PC-9 (cell line): ENCODE measurements around the gene KRTAP10-3.

Experiments
- EZH2 ChIP-seq: fragments of 200-600 bp; sonication (generic); IDR thresholded peaks from 2 replicates; pipeline ENCODE4 v1.8.0; 2017; ENCODE audit warnings: antibody characterized with exemption, low read depth
- TF ChIP-seq, protein P1 (sequence below): fragments of 200-600 bp; sonication (generic); conservative IDR thresholded peaks from 2 replicates; pipeline ENCODE4 v1.6.1; 2017; ENCODE audit warnings: mixed run types, antibody characterized with exemption, mild to moderate bottlenecking, moderate library complexity

- TF ChIP-seq, protein P1, sequence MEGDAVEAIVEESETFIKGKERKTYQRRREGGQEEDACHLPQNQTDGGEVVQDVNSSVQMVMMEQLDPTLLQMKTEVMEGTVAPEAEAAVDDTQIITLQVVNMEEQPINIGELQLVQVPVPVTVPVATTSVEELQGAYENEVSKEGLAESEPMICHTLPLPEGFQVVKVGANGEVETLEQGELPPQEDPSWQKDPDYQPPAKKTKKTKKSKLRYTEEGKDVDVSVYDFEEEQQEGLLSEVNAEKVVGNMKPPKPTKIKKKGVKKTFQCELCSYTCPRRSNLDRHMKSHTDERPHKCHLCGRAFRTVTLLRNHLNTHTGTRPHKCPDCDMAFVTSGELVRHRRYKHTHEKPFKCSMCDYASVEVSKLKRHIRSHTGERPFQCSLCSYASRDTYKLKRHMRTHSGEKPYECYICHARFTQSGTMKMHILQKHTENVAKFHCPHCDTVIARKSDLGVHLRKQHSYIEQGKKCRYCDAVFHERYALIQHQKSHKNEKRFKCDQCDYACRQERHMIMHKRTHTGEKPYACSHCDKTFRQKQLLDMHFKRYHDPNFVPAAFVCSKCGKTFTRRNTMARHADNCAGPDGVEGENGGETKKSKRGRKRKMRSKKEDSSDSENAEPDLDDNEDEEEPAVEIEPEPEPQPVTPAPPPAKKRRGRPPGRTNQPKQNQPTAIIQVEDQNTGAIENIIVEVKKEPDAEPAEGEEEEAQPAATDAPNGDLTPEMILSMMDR, result no peak
- no peak for TF ChIP-seq EZH2
Observed at GRCh38 chr21:44558695-44559094, at the start of gene KRTAP10-3.
